ENCODE results near the gene FILIP1L.

The FILIP1L gene

DNA sequence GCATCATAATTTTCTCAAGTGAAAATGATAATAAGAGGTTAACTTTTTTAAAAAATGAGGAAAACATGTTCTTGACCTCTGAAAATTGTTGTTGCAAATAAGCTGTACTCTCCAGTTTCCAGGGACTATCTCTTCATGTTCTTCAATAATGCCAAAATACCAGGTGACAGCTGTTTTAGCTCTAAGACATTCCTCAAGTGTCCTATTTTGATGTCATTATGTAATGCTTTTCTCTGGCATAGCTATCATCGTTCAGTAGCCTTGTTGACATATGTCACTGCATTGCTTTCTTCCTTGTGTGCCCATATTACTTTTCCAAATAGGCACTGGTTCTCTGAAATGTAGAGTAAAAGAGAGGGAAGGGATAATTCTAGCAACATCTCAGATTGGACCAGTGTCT is 5.7 kb upstream of the FILIP1L start:
- Histone ChIP-seq H3K36me3 (ENCODE audit: insufficient read depth, low read length) (no peaks in the 10 kb centered on the region), H3K9me3 (ENCODE audit: low read length) (no peaks in the 10 kb centered on the region), H2AFZ (ENCODE audit: low read depth, low read length) (no peak overlapping the region), H3K27me3 (ENCODE audit: insufficient read depth, low read length) (no peaks in the 10 kb centered on the region), H3K4me1 (ENCODE audit: insufficient read depth, low read length) (peaks cover 11% of the 10 kb centered on the region), H3K4me3 (ENCODE audit: low read length) (no peak overlapping the region)

DNA sequence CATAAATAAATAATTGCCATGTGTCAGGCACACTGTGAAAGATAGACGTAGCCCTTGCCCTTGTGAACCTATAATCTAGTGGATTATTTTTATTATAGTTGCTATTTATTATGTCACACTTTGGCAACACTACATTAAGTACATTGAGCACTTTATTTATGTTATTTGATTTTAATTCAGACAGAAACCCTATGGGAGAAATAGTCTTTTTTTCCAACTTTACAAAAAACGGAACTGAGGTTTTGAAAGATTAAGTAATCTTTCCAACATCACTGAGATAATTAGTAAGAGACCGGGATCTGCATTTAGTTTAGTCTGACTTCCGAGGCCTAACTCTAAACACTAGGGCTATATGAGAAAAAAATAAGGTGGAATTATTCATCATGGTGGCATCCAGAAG is 2.8 kb upstream of the FILIP1L start:
- Histone ChIP-seq H2AFZ (ENCODE audit: low read depth, low read length) (no peak overlapping the region), H3K4me3 (ENCODE audit: low read length) (no peak overlapping the region), H3K9me3 (ENCODE audit: low read length) (no peaks in the 10 kb centered on the region), H3K27me3 (ENCODE audit: insufficient read depth, low read length) (no peaks in the 10 kb centered on the region), H3K4me1 (ENCODE audit: insufficient read depth, low read length) (peaks cover 6% of the 10 kb centered on the region), H3K36me3 (ENCODE audit: insufficient read depth, low read length) (no peaks in the 10 kb centered on the region)

DNA sequence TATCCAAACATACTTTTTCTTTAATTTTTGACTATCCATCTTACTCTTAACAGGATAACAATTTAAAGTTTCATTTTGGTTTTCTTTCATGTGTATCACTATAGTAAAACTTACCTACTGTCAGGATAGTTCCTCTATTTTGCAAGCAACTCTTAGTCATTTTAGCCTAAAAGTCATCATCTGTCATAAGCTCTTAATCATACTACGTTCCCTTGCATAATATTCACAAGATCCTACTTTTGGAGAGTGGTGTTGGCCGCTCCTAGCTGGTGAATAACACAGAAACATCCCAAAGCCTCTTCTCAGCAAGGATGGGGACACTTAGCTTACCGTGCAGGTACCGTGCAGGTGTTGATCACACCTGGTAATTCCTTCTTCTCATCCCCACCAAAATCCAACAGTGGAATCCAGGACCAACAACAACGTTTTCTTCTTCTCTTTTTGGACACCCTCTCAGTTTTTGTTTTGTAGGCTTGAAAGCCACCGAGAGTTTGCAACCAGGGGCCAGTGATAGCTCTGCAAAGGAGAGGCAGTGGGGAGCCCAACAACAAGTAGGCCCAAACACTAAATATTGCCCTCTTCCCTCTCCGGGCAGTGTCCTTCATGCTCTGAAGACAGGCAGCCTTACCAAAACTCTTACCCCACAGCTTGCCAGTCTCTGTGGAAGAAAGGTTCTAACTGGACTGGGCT is 433 bp downstream of the FILIP1L start:
- H2AFZ ChIP-seq (ENCODE audit: low read depth, low read length): no peak overlapping the region
- H3K4me3 ChIP-seq (ENCODE audit: low read length): no peak overlapping the region
- H3K4me1 ChIP-seq (ENCODE audit: insufficient read depth, low read length): peaks cover 6% of the 10 kb centered on the region
- no peaks in the 10 kb centered on the region for H3K9me3 ChIP-seq (ENCODE audit: low read length)
- H3K36me3 ChIP-seq (ENCODE audit: insufficient read depth, low read length): no peaks in the 10 kb centered on the region
- no peaks in the 10 kb centered on the region for H3K27me3 ChIP-seq (ENCODE audit: insufficient read depth, low read length)

DNA sequence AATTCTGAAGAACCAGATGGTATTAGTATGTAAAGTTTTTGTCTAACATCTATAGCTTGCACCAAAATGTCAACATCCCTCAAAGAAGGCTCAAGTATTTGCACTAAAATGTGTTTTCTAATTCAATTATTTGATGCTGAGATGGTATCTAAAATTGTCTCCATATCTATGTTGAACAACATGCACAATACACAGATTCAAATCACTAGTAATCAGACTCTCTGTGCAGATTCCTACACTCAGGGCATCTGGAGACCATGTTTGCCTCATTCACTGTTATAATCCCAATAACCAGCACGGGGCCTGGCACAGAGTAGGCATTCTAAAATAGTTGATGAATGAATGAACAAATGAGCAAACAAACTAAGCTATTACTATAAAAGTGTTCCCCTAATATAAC is 2.6 kb downstream of the FILIP1L start:
- H2AFZ ChIP-seq (ENCODE audit: low read depth, low read length): no peak overlapping the region
- no peaks in the 10 kb centered on the region for H3K9me3 ChIP-seq (ENCODE audit: low read length)
- no peaks in the 10 kb centered on the region for H3K36me3 ChIP-seq (ENCODE audit: insufficient read depth, low read length)
- no peak overlapping the region for H3K4me3 ChIP-seq (ENCODE audit: low read length)
- no peaks in the 10 kb centered on the region for H3K27me3 ChIP-seq (ENCODE audit: insufficient read depth, low read length)
- H3K4me1 ChIP-seq (ENCODE audit: insufficient read depth, low read length): peaks cover 8% of the 10 kb centered on the region

DNA sequence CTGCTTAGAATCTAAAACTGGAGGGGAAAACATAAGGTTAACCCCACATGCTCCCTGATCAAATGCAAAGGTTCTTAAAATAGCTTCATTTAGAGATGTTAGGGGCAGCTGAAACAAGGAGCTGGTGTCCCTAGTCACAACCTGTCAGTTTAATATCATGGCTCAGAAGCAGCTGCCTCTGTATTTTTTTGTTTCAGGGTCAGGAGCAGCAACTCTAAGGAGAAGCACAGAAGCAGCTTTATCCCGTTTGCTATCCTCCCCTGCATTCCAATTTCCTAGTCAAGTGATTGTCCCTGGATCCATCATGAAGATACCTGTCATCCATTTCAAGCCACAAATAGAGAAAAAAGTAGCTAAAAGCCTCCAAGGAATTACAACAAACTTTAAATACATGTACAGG is 4.1 kb downstream of the FILIP1L start:
- Histone ChIP-seq H3K4me1 (ENCODE audit: insufficient read depth, low read length) (peaks cover 8% of the 10 kb centered on the region), H2AFZ (ENCODE audit: low read depth, low read length) (no peak overlapping the region), H3K27me3 (ENCODE audit: insufficient read depth, low read length) (no peaks in the 10 kb centered on the region), H3K4me3 (ENCODE audit: low read length) (no peak overlapping the region), H3K9me3 (ENCODE audit: low read length) (no peaks in the 10 kb centered on the region), H3K36me3 (ENCODE audit: insufficient read depth, low read length) (no peaks in the 10 kb centered on the region)

DNA sequence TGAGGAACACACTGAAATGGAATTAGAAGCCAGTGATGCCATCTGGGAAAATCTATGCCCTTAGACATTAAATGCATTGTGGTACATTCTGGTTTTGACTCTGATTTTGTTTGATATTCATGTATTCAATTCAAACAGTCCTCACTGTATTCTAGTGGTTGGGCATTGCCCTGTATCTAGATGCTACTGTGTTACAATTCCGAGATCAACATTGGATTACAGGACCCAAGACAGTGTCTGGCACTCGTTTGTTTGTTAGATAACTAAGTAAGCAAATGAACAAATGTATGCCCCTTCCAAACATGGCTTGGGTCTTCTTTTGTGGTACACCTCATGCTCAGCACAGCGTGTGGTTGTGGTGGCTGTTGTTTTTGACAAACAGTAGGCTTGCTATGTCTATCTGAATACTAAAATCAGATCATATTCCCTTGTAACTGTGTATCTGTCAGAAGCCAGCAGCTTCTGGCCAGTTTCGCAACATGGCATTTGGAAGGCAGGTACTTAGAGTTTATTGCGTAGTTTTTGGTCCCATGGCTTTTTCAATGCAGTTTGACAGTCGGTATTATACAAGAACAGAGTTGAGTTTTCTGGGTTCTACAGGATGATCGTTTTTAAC is 5.7 kb downstream of the FILIP1L start:
- Histone ChIP-seq H3K4me1 (ENCODE audit: insufficient read depth, low read length) (peaks cover 2% of the 10 kb centered on the region), H3K36me3 (ENCODE audit: insufficient read depth, low read length) (no peaks in the 10 kb centered on the region), H3K9me3 (ENCODE audit: low read length) (no peaks in the 10 kb centered on the region), H3K27me3 (ENCODE audit: insufficient read depth, low read length) (no peaks in the 10 kb centered on the region), H2AFZ (ENCODE audit: low read depth, low read length) (no peak overlapping the region), H3K4me3 (ENCODE audit: low read length) (no peak overlapping the region)

DNA sequence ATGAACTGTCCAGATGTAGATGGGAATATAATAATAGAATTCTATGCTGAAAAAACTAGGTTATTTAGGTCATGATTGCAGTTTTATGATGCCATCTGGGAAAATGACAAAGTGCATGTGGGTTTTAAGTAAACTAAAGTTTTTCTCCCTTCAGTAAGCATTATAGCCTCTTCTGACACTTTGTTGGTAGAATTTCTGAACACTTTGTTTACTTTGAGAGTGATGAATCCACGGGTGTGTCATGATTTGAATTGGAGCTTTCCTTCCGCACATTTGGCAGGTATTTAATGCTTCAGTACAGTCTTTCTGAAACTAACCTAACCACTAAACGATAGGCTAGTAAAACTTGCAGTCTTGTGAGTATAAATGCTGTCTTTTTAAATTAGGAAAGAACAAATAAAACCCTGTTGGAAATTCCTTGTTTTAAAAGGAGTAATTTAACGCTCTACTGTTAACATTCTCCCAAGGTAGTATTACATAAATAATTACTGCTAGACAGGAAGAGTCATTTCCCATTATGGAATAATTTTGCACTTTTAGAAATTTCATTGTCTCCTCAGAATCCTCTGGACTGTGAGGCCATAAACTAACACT is 7.0 kb downstream of the FILIP1L start:
- H3K27me3 ChIP-seq (ENCODE audit: insufficient read depth, low read length): no peaks in the 10 kb centered on the region
- H2AFZ ChIP-seq (ENCODE audit: low read depth, low read length): no peak overlapping the region
- no peaks in the 10 kb centered on the region for H3K9me3 ChIP-seq (ENCODE audit: low read length)
- no peak overlapping the region for H3K4me3 ChIP-seq (ENCODE audit: low read length)
- no peaks in the 10 kb centered on the region for H3K36me3 ChIP-seq (ENCODE audit: insufficient read depth, low read length)
- H3K4me1 ChIP-seq (ENCODE audit: insufficient read depth, low read length): peaks cover 2% of the 10 kb centered on the region

DNA sequence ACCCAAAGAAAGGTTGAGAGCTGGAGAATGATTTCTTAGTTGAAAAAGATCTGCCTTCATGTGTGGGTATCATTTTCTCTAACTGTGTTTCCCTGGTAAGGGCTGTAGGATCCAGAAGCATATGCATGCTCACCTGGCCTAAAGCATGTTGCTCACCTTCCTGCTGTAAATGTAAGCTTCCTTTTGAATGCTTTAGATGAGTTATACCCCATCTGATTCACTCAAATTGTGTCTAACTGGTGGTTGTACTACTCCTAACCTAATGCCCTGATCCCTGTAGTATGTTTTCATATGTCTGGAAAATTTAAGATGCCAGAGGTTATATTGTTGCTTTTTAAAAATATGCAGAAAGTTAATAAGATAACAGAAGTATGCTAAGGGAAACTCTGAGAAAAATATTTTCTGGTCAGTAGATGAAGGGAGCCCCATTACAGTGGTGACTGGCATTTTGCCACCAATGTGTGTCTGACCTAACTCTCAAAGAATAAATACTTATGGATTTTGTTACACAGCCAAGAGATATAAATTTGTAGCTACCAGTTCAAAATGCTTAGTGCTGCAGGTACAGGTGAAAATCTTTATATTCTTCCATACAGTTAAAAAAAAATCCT is 7.7 kb downstream of the FILIP1L start:
- no peaks in the 10 kb centered on the region for H3K27me3 ChIP-seq (ENCODE audit: insufficient read depth, low read length)
- H2AFZ ChIP-seq (ENCODE audit: low read depth, low read length): no peak overlapping the region
- no peaks in the 10 kb centered on the region for H3K36me3 ChIP-seq (ENCODE audit: insufficient read depth, low read length)
- no peak overlapping the region for H3K4me3 ChIP-seq (ENCODE audit: low read length)
- peaks cover 2% of the 10 kb centered on the region for H3K4me1 ChIP-seq (ENCODE audit: insufficient read depth, low read length)
- H3K9me3 ChIP-seq (ENCODE audit: low read length): no peaks in the 10 kb centered on the region

DNA sequence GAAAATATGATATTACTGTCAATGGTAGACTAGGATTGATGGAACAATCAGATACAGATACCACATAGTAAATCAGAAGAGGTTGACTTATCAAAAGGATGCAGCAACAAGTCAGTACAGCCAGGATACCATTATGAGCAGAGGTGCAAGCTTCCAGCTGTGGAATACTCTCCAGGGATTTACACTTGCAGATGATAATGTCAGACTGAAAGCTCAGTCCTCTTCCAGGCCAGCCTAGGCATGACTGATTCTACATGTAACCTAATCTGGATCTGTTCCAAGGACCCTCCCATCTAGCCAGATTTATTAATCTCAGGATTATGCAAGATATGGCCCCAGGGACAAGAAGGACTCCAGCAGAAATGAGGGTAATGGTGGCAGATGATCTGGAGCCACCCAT is 8.2 kb downstream of the FILIP1L start:
- Histone ChIP-seq H2AFZ (ENCODE audit: low read depth, low read length) (no peak overlapping the region), H3K27me3 (ENCODE audit: insufficient read depth, low read length) (no peaks in the 10 kb centered on the region), H3K4me3 (ENCODE audit: low read length) (no peak overlapping the region), H3K36me3 (ENCODE audit: insufficient read depth, low read length) (no peaks in the 10 kb centered on the region), H3K4me1 (ENCODE audit: insufficient read depth, low read length) (peaks cover 2% of the 10 kb centered on the region), H3K9me3 (ENCODE audit: low read length) (no peaks in the 10 kb centered on the region)

DNA sequence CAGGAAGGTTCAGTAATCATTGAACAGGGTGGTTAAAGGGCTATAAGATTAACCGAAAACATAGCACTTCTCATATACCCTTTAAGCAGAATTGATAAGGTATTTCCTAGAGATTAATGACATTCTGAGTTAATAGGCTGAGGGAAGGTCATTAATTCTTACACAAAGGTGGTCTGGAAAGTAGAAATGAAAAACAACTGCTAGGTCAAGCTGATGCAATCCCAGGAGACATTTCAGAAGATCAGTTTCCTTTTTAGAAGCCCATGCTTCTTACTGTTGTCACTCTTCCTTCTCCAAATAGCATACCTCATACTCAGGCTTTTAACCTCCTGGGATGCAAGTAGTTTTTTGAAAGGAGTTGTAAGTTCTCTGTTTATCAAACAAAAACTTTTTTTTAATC is 8.8 kb downstream of the FILIP1L start:
- no peak overlapping the region for H3K4me3 ChIP-seq (ENCODE audit: low read length)
- peaks cover 2% of the 10 kb centered on the region for H3K4me1 ChIP-seq (ENCODE audit: insufficient read depth, low read length)
- H3K9me3 ChIP-seq (ENCODE audit: low read length): no peaks in the 10 kb centered on the region
- no peaks in the 10 kb centered on the region for H3K36me3 ChIP-seq (ENCODE audit: insufficient read depth, low read length)
- H3K27me3 ChIP-seq (ENCODE audit: insufficient read depth, low read length): no peaks in the 10 kb centered on the region
- no peak overlapping the region for H2AFZ ChIP-seq (ENCODE audit: low read depth, low read length)

DNA sequence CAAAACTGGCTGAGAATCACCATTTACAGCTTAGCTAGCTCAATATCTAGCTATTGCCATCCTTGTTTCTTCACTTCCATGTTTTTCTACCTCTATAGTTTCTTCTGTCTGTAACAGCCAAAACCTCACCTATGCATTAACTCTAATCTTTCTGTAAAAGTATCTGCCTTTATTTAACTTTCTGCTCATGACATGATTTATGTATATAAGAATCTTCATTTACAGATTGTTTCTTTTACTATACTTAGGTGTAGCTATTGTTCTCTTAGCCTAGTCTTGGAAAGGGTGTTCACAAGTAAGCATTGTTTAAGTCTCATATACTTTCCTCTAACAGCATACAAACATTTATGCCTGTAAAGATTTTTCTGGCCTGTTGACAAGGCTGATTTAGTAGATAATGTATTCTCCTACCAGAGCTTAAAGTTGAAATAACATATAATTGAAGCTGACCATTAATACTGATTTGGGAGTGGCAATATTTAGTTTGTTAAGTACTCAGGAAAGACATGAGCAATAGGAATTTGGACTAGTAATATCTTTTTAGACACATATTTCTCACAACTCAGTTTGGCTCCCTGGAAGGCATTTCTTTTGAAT is 9.4 kb downstream of the FILIP1L start:
- Histone ChIP-seq H3K4me3 (ENCODE audit: low read length) (no peak overlapping the region), H3K27me3 (ENCODE audit: insufficient read depth, low read length) (no peaks in the 10 kb centered on the region), H3K4me1 (ENCODE audit: insufficient read depth, low read length) (peaks cover 2% of the 10 kb centered on the region), H2AFZ (ENCODE audit: low read depth, low read length) (no peak overlapping the region), H3K36me3 (ENCODE audit: insufficient read depth, low read length) (no peaks in the 10 kb centered on the region), H3K9me3 (ENCODE audit: low read length) (no peaks in the 10 kb centered on the region)

GRCh38 chr3:100104442-100104798 is 9.9 kb downstream of the FILIP1L start:
- no peak overlapping the region for H2AFZ ChIP-seq (ENCODE audit: low read depth, low read length)
- peaks cover 2% of the 10 kb centered on the region for H3K4me1 ChIP-seq (ENCODE audit: insufficient read depth, low read length)

More at GRCh38 chr3:100104442-100104798, 9.9 kb downstream of the FILIP1L start:
- H3K9me3 ChIP-seq (ENCODE audit: low read length): no peaks in the 10 kb centered on the region
- H3K36me3 ChIP-seq (ENCODE audit: insufficient read depth, low read length): no peaks in the 10 kb centered on the region
- no peaks in the 10 kb centered on the region for H3K27me3 ChIP-seq (ENCODE audit: insufficient read depth, low read length)
- no peak overlapping the region for H3K4me3 ChIP-seq (ENCODE audit: low read length)
